Mesothelial cell of epicardium (in vitro differentiated cells): ENCODE results near the gene NCAM1. TPM values are rescaled to one million over a fixed set of nuclear protein-coding genes. Genes with fewer than 3 reads are reported as not detected.

Source experiments
- DNase-seq, 2 experiments: peaks; one replicate each; pipeline ENCODE4 v3.0.0; 2021; ENCODE audit warnings: low spot score in 2 of 2; ENCODE audit not compliant: unreplicated experiment in 2 of 2
- H3K27ac Mint-ChIP-seq: 2 replicates; pipeline ENCODE4 v1.8.0; 2021; ENCODE audit warnings: mixed read lengths
- H3K27me3 Mint-ChIP-seq: 2 replicates; pipeline ENCODE4 v1.8.0; 2021; ENCODE audit warnings: low read depth, mixed read lengths
- H3K36me3 Mint-ChIP-seq: 2 replicates; pipeline ENCODE4 v1.8.0; 2021; ENCODE audit warnings: mixed read lengths
- H3K4me1 Mint-ChIP-seq: 2 replicates; pipeline ENCODE4 v1.8.0; 2021; ENCODE audit warnings: mixed read lengths
- H3K4me3 Mint-ChIP-seq: 2 replicates; pipeline ENCODE4 v1.8.0; 2021; ENCODE audit warnings: mild to moderate bottlenecking, moderate library complexity, mixed read lengths
- H3K9me3 Mint-ChIP-seq: 2 replicates; pipeline ENCODE4 v1.8.0; 2021; ENCODE audit warnings: mixed read lengths
- CTCF ChIP-seq: fragments of 200-600 bp; sonication (generic); IDR thresholded peaks from one replicate; pipeline ENCODE4 v1.5.0; 2021; ENCODE audit warnings: antibody characterized with exemption; ENCODE audit not compliant: unreplicated experiment
- total RNA-seq: library from RNA; stranded (reverse); gene quantifications from 3 replicates; pipeline ENCODE4 v1.2.1, GENCODE V29; 2021

NCAM1 gene
- total RNA-seq, 1 donor from 2014 or later = 139 TPM

GRCh38 chr11:113308601-113309000 is 347.4 kb downstream of the NCAM1 start:
- H3K27ac Mint-ChIP-seq = no peak overlapping the region
- H3K27me3 Mint-ChIP-seq = no peaks in the 10 kb centered on the region
- no peaks in the 10 kb centered on the region for H3K9me3 Mint-ChIP-seq
- H3K4me3 Mint-ChIP-seq = no peak overlapping the region
- H3K36me3 Mint-ChIP-seq = no peaks in the 10 kb centered on the region
- peaks cover 5% of the 10 kb centered on the region for H3K4me1 Mint-ChIP-seq
- no peak for TF ChIP-seq CTCF
- DNase-seq = no peak

- TF ChIP-seq CTCF = no peak
- peaks cover 27% of the 10 kb centered on the region for H3K4me1 Mint-ChIP-seq
- H3K4me3 Mint-ChIP-seq = no peak overlapping the region
- DNase-seq = no peak
- H3K9me3 Mint-ChIP-seq = no peaks in the 10 kb centered on the region
- no peak overlapping the region for H3K27ac Mint-ChIP-seq
- H3K27me3 Mint-ChIP-seq = no peaks in the 10 kb centered on the region
- H3K36me3 Mint-ChIP-seq = no peaks in the 10 kb centered on the region
These were observed 350.3 kb downstream of the NCAM1 start for GRCh38 chr11:113311536-113311935.

- peaks cover 14% of the 10 kb centered on the region for H3K36me3 Mint-ChIP-seq
- no peak for DNase-seq
- H3K4me3 Mint-ChIP-seq = peak overlapping the region; percentile 74
- no peak for TF ChIP-seq CTCF
- H3K27ac Mint-ChIP-seq = no peak overlapping the region
- H3K27me3 Mint-ChIP-seq = no peaks in the 10 kb centered on the region
- H3K9me3 Mint-ChIP-seq = peaks cover 5% of the 10 kb centered on the region
- peaks cover 36% of the 10 kb centered on the region for H3K4me1 Mint-ChIP-seq
These were observed 352.4 kb downstream of the NCAM1 start for GRCh38 chr11:113313601-113314000.

GRCh38 chr11:113314065-113314388 is 352.8 kb downstream of the NCAM1 start:
- no peak for TF ChIP-seq CTCF
- Mint-ChIP-seq H3K4me3 (peak overlapping the region; percentile 74), H3K9me3 (peaks cover 8% of the 10 kb centered on the region), H3K27ac (peak overlapping the region; percentile 74), H3K4me1 (peaks cover 36% of the 10 kb centered on the region), H3K36me3 (peaks cover 18% of the 10 kb centered on the region), H3K27me3 (no peaks in the 10 kb centered on the region)
- no peak for DNase-seq

- DNase-seq = peak; percentile 65 to 83
- peak within 1 kb of the TSS; percentile 74 for H3K4me3 Mint-ChIP-seq
- H3K4me1 Mint-ChIP-seq = peaks cover 36% of the 10 kb centered on the region
- no peaks in the 10 kb centered on the region for H3K27me3 Mint-ChIP-seq
- peaks cover 15% of the 10 kb centered on the region for H3K9me3 Mint-ChIP-seq
- no peak for TF ChIP-seq CTCF
- peak within 1 kb of the TSS; percentile 86 for H3K27ac Mint-ChIP-seq
- peaks cover 25% of the 10 kb centered on the region for H3K36me3 Mint-ChIP-seq
These were observed 353.4 kb downstream of the NCAM1 start, which contains the start of gene TTC12 for GRCh38 chr11:113314389-113315301. TTC12 (plus strand) TSS chr11:113314583; CDS start chr11:113316258, 1,675 bp downstream.
